K562 (cell line): Measurements from ENCODE around the gene SETD1B. TPM values are rescaled to one million over a fixed set of nuclear protein-coding genes. Genes with fewer than 3 reads are reported as not detected.

Experiments used
- ARID3A ChIP-seq: IDR thresholded peaks from 2 replicates; pipeline ENCODE4 v1.6.1; 2012; ENCODE audit warnings: low read depth, low read length, improper control_type of control experiment, borderline replicate concordance
- CC2D1A ChIP-seq: fragments of 450-650 bp; IDR thresholded peaks from 2 replicates; pipeline ENCODE4 v1.6.1; 2017; ENCODE audit warnings: mild to moderate bottlenecking
- CXXC5 ChIP-seq: fragments of 250-450 bp; sonication (Bioruptor Pico); IDR thresholded peaks from 2 replicates; pipeline ENCODE4 v1.8.0; 2022; ENCODE audit warnings: inconsistent platforms, mild to moderate bottlenecking, moderate library complexity
- FOXP4 ChIP-seq: sonication (generic); formaldehyde crosslinking; IDR thresholded peaks from 2 replicates; pipeline ENCODE4 v1.8.0; 2022; ENCODE audit warnings: mild to moderate bottlenecking, missing genetic modification reagents, borderline replicate concordance
- GTF3C2 ChIP-seq: IDR thresholded peaks from 3 replicates; pipeline ENCODE4 v1.6.1; 2011; ENCODE audit warnings: borderline replicate concordance, mild to moderate bottlenecking, moderate library complexity; ENCODE audit not compliant: insufficient read length; ENCODE audit errors: extremely low read depth
- KLF1 ChIP-seq: fragments of 450-650 bp; IDR thresholded peaks from 2 replicates; pipeline ENCODE4 v1.6.1; 2016; ENCODE audit warnings: missing genetic modification characterization, missing compliant biosample characterization
- NFE2L1 ChIP-seq: fragments of 450-650 bp; IDR thresholded peaks from 2 replicates; pipeline ENCODE4 v1.6.1; 2016; ENCODE audit warnings: missing genetic modification characterization, low read depth, mild to moderate bottlenecking, missing compliant biosample characterization, moderate library complexity, borderline replicate concordance
- OTX1 ChIP-seq: fragments of 450-650 bp; formaldehyde crosslinking; IDR thresholded peaks from 2 replicates; pipeline ENCODE4 v1.4.0; 2022; ENCODE audit warnings: mild to moderate bottlenecking
- RUNX1 ChIP-seq: sonication (generic); IDR thresholded peaks from 2 replicates; pipeline ENCODE4 v1.6.1; 2016; ENCODE audit warnings: antibody characterized with exemption, low read depth
- XRCC5 ChIP-seq: fragments of 200-400 bp; formaldehyde crosslinking; IDR thresholded peaks from 2 replicates; pipeline ENCODE4 v1.6.1; 2017; ENCODE audit warnings: low read depth, mild to moderate bottlenecking, low read length
- ZFP91 ChIP-seq: sonication (generic); formaldehyde crosslinking; IDR thresholded peaks from 2 replicates; pipeline ENCODE4 v1.8.0; 2022; ENCODE audit warnings: mild to moderate bottlenecking, missing genetic modification reagents
- ZNF311 ChIP-seq: fragments of 250-450 bp; sonication (Bioruptor Pico); IDR thresholded peaks from 2 replicates; pipeline ENCODE4 v1.4.0; 2020; ENCODE audit warnings: mild to moderate bottlenecking, moderate library complexity
- polyA plus RNA-seq, 8 experiments: library from polyadenylated mRNA; depleted of rRNA in 4 of 8; stranded (reverse) in 5 of 8; unstranded in 3 of 8; fragments of >200 nt; fragmentation: Nextera tagmentation in 2 of 8; fragmentation: Illumina TruSeq in 1 of 8; extraction: Ambion mirVana in 2 of 8; extraction: Trizol in 1 of 8; gene quantifications; 2 replicates each; pipeline versions ENCODE4 v1.2.1 to v1.2.3, GENCODE V29; 2011 to 2014; ENCODE audit warnings: inconsistent platforms in 1 of 8, missing spikeins in 1 of 8
- total RNA-seq, 7 experiments: library from RNA; depleted of rRNA in 6 of 7; stranded (reverse); fragments of >200 nt in 6 of 7; fragmentation: Illumina TruSeq in 2 of 7; extraction: Trizol in 2 of 7; gene quantifications; 2 replicates each; pipeline versions ENCODE4 v1.2.1 to v1.2.3, GENCODE V29; 2011 to 2021; ENCODE audit warnings: low replicate concordance in 1 of 7
- TF ChIP-seq, protein P1 (sequence below), 3 experiments: IDR thresholded peaks in 2 of 3; conservative IDR thresholded peaks in 1 of 3; 2 replicates each; pipeline ENCODE4 v1.5.1; 2011 to 2012; ENCODE audit warnings: low read length in 3 of 3, mild to moderate bottlenecking in 3 of 3, control low read depth in 2 of 3, improper control_type of control experiment in 1 of 3, inconsistent platforms in 1 of 3, low read depth in 1 of 3, mixed read lengths in 1 of 3, moderate library complexity in 1 of 3; ENCODE audit not compliant: insufficient read depth in 2 of 3

SETD1B gene
- total and polyA plus RNA-seq, 9 of the 15 experiments (the other 6 are each of a cell fraction or from before 2014, with no cell fraction given), result 0.48 to 26.6 (median 2.3) TPM

GRCh38 chr12:121776190-121777098, 27.4 kb upstream of the SETD1B start (continued):
- TF ChIP-seq FOXP4 (CRISPR knock-in tag) (no peak), RUNX1 (no peak), XRCC5 (no peak), KLF1 (no peak), ZFP91 (CRISPR knock-in tag) (no peak), NFE2L1 (no peak), ARID3A (no peak), GTF3C2 (no peak), CXXC5 (CRISPR knock-in tag) (peak; percentile 28; the same call in 1 of the 2 replicates), ZNF311 (CRISPR knock-in tag) (no peak), CC2D1A (peak; percentile 56; the same call in 1 of the 2 replicates), OTX1 (no peak)
- TF ChIP-seq, protein P1, sequence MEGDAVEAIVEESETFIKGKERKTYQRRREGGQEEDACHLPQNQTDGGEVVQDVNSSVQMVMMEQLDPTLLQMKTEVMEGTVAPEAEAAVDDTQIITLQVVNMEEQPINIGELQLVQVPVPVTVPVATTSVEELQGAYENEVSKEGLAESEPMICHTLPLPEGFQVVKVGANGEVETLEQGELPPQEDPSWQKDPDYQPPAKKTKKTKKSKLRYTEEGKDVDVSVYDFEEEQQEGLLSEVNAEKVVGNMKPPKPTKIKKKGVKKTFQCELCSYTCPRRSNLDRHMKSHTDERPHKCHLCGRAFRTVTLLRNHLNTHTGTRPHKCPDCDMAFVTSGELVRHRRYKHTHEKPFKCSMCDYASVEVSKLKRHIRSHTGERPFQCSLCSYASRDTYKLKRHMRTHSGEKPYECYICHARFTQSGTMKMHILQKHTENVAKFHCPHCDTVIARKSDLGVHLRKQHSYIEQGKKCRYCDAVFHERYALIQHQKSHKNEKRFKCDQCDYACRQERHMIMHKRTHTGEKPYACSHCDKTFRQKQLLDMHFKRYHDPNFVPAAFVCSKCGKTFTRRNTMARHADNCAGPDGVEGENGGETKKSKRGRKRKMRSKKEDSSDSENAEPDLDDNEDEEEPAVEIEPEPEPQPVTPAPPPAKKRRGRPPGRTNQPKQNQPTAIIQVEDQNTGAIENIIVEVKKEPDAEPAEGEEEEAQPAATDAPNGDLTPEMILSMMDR (IDR thresholded peaks at IDR 0.05 in 2 of 3, conservative IDR thresholded peaks at IDR 0.05 in 1 of 3; ENCODE audit: insufficient read depth in 2 of 3, low read depth in 1 of 3, low read length in 3 of 3), result peak; percentile 83 to 91 (median 91)
